HepG2 (cell line): ENCODE results near the gene GRID1. TPM values are rescaled to one million over a fixed set of nuclear protein-coding genes. Genes with fewer than 3 reads are reported as not detected.

Experiments
- ATAC-seq: fragments of 200-7000 bp; cut with Tn5 transposase; 3 replicates; pipeline ENCODE4 v1.9.1; 2020; ENCODE audit warnings: mild to moderate bottlenecking, moderate library complexity
- BruUV-seq: library from RNA; stranded (reverse); fragments of 400-500 nt; replicated peaks from 2 replicates; lab custom pipeline; 2021; lab: Mats Ljungman, UMichigan
- CTCF ChIA-PET: fragments of 300-600 bp; formaldehyde crosslinking; extraction: SDS; loops from one replicate; lab custom pipeline; 2021; ENCODE audit warnings: low total read pairs, inconsistent platforms, low intra/inter-chr PET ratio; lab: Yijun Ruan, JAX
- POLR2A ChIA-PET: fragments of 350-600 bp; sonication (Branson Sonifier 250); formaldehyde crosslinking; loops from one replicate; lab custom pipeline; 2020; ENCODE audit warnings: antibody characterized with exemption, inconsistent platforms; lab: Yijun Ruan, JAX
- DNase-seq: peaks from one replicate; pipeline ENCODE4 v3.0.0-alpha.2; 2015; ENCODE audit warnings: low spot score
- FAIRE-seq: peaks from 3 replicates; lab custom pipeline; 2011; peaks lifted over from hg19 to GRCh38; lab: Jason Lieb, UNC
- H2AFZ ChIP-seq: one replicate; pipeline ENCODE4 v1.6.1; 2011; ENCODE audit warnings: low read length, inconsistent platforms
- H3K27ac ChIP-seq: fragments of 300-600 bp; 3 replicates; pipeline ENCODE4 v1.8.0; 2011; ENCODE audit warnings: mixed run types, mild to moderate bottlenecking, mixed read lengths, low read length, inconsistent platforms; ENCODE audit not compliant: insufficient read depth; ENCODE audit errors: extremely low read length
- H3K27me3 ChIP-seq, 2 experiments: fragments of 200-600 bp in 1 of 2; 2 replicates in 1 of 2; 3 replicates in 1 of 2; pipeline versions ENCODE4 v1.6.0 to v1.8.0; 2011; ENCODE audit warnings: low read length in 2 of 2, mild to moderate bottlenecking in 2 of 2, moderate library complexity in 2 of 2, inconsistent platforms in 1 of 2; ENCODE audit not compliant: insufficient read depth in 2 of 2, control insufficient read depth in 1 of 2
- H3K36me3 ChIP-seq, 2 experiments: fragments of 200-600 bp in 1 of 2; replicated peaks in 1 of 2; 2 replicates in 1 of 2; 3 replicates in 1 of 2; pipeline versions ENCODE4 v1.5.1 to v1.8.0; 2011; ENCODE audit warnings: low read length in 2 of 2, inconsistent platforms in 1 of 2; ENCODE audit not compliant: insufficient read depth in 2 of 2, control insufficient read depth in 1 of 2
- H3K4me1 ChIP-seq: 2 replicates; pipeline ENCODE4 v1.5.1; 2012; ENCODE audit warnings: low read length, inconsistent platforms; ENCODE audit not compliant: insufficient read depth
- H3K4me2 ChIP-seq: 2 replicates; pipeline ENCODE4 v1.6.0; 2011; ENCODE audit warnings: low read depth, low read length, inconsistent platforms
- H3K4me3 ChIP-seq, 3 experiments: fragments of 200-600 bp in 1 of 3; sonication (generic), shearing (Covaris generic) in 1 of 3; replicated peaks in 1 of 3; 2 replicates each; pipeline ENCODE4 v1.5.1; 2011 to 2016; ENCODE audit warnings: low read length in 3 of 3, inconsistent platforms in 2 of 3, low read depth in 2 of 3, mild to moderate bottlenecking in 2 of 3, control low read depth in 1 of 3, mixed read lengths in 1 of 3; ENCODE audit not compliant: insufficient read depth in 1 of 3
- H3K79me2 ChIP-seq: one replicate; pipeline ENCODE4 v1.6.1; 2011; ENCODE audit warnings: low read length, inconsistent platforms; ENCODE audit not compliant: insufficient read depth
- H3K9ac ChIP-seq: 2 replicates; pipeline ENCODE4 v1.6.0; 2011; ENCODE audit warnings: mild to moderate bottlenecking, low read depth, low read length, inconsistent platforms; ENCODE audit not compliant: insufficient read depth
- H3K9me3 ChIP-seq: 2 replicates; pipeline ENCODE4 v1.5.1; 2012; ENCODE audit warnings: mild to moderate bottlenecking, low read length
- H4K20me1 ChIP-seq: 2 replicates; pipeline ENCODE4 v1.6.0; 2011; ENCODE audit warnings: inconsistent platforms, mild to moderate bottlenecking, low read length, moderate library complexity; ENCODE audit not compliant: insufficient read depth
- CHD2 ChIP-seq: IDR thresholded peaks from 2 replicates; pipeline ENCODE4 v1.6.1; 2011; ENCODE audit warnings: low read depth, low read length, improper control_type of control experiment
- DNMT3B ChIP-seq: conservative IDR thresholded peaks from 2 replicates; pipeline ENCODE4 v1.6.1; 2016; ENCODE audit warnings: missing biosample characterization, control low read depth
- ETV5 ChIP-seq: IDR thresholded peaks from 2 replicates; pipeline ENCODE4 v1.6.1; 2018; ENCODE audit warnings: missing biosample characterization, missing genetic modification reagents, inconsistent platforms, borderline replicate concordance
- FOXA1 ChIP-seq, 2 experiments: fragments of 450-650 bp in 1 of 2; sonication (generic) in 1 of 2; formaldehyde crosslinking in 1 of 2; IDR thresholded peaks; 2 replicates each; pipeline versions ENCODE4 v1.4.0 to v1.6.1; 2016 to 2020; ENCODE audit warnings: missing genetic modification reagents in 1 of 2
- SNRNP70 ChIP-seq: fragments of 200-400 bp; formaldehyde crosslinking; IDR thresholded peaks from 2 replicates; pipeline ENCODE4 v1.6.1; 2017; ENCODE audit warnings: mild to moderate bottlenecking, low read depth, low read length, moderate library complexity
- TBL1XR1 ChIP-seq: fragments of 150-350 bp; IDR thresholded peaks from 2 replicates; pipeline ENCODE4 v1.6.1; 2014; ENCODE audit warnings: borderline replicate concordance, low read length; ENCODE audit not compliant: partially characterized antibody
- ZMYM3 ChIP-seq: sonication (generic); formaldehyde crosslinking; IDR thresholded peaks from 2 replicates; pipeline ENCODE4 v1.5.1; 2020; ENCODE audit warnings: mild to moderate bottlenecking, missing genetic modification reagents
- ZNF225 ChIP-seq: sonication (generic); formaldehyde crosslinking; IDR thresholded peaks from 2 replicates; pipeline ENCODE4 v1.4.0; 2020; ENCODE audit warnings: mild to moderate bottlenecking, missing genetic modification reagents
- ZNF367 ChIP-seq: sonication (generic); formaldehyde crosslinking; IDR thresholded peaks from 2 replicates; pipeline ENCODE4 v1.4.0; 2020; ENCODE audit warnings: missing genetic modification reagents, borderline replicate concordance
- ZNF605 ChIP-seq: sonication (generic); formaldehyde crosslinking; IDR thresholded peaks from 2 replicates; pipeline ENCODE4 v1.8.0; 2022; ENCODE audit warnings: mild to moderate bottlenecking, missing genetic modification reagents
- ZNF878 ChIP-seq: sonication (generic); formaldehyde crosslinking; IDR thresholded peaks from 2 replicates; pipeline ENCODE4 v1.8.1; 2023; ENCODE audit warnings: mild to moderate bottlenecking, missing genetic modification reagents, moderate library complexity
- WGBS: methylation state at CpG from one replicate; pipeline ENCODE4 v1.1.6; 2017; ENCODE audit warnings: low lambda C conversion rate; 5-methylcytosine and 5-hydroxymethylcytosine counted together
- in situ Hi-C: cut with HindIII; loops from 2 replicates; pipeline ENCODE4 v1.10.0; 2017; ENCODE audit warnings: low pct_unique_long_range_greater_than_20kb; ENCODE audit not compliant: extremely low pct_ligation_motif_present
- intact Hi-C: fragments of 100-400 bp; cut with micrococcal nuclease; formaldehyde crosslinking; loops from one replicate; pipeline ENCODE4 v1.10.0; 2022; ENCODE audit not compliant: unreplicated experiment
- polyA plus RNA-seq, 8 experiments: library from polyadenylated mRNA; depleted of rRNA in 3 of 8; stranded (reverse) in 7 of 8; unstranded in 1 of 8; fragments of >200 nt; fragmentation: Illumina TruSeq in 4 of 8; extraction: Trizol in 4 of 8; gene quantifications; 2 replicates each; pipeline versions ENCODE4 v1.2.1 to v1.2.3, GENCODE V29; 2011 to 2016; ENCODE audit warnings: low read depth in 4 of 8, missing spikeins in 1 of 8, mixed read lengths in 1 of 8; ENCODE audit not compliant: insufficient read depth in 1 of 8
- total RNA-seq, 5 experiments: library from RNA; depleted of rRNA; stranded (reverse); fragments of >200 nt; fragmentation: Illumina TruSeq; extraction: Trizol; gene quantifications; 2 replicates each; pipeline ENCODE4 v1.2.3, GENCODE V29; 2016; ENCODE audit warnings: low read depth in 1 of 5
- TF ChIP-seq, protein P1 (sequence below): sonication (generic); formaldehyde crosslinking; IDR thresholded peaks from 2 replicates; pipeline ENCODE4 v1.4.0; 2020; ENCODE audit warnings: missing genetic modification reagents

The GRID1 gene
- total and polyA plus RNA-seq, 2 of the 13 experiments (the other 11 are each of a cell fraction or from before 2014, with no cell fraction given) = 0.05 TPM; not detected in 1

DNA sequence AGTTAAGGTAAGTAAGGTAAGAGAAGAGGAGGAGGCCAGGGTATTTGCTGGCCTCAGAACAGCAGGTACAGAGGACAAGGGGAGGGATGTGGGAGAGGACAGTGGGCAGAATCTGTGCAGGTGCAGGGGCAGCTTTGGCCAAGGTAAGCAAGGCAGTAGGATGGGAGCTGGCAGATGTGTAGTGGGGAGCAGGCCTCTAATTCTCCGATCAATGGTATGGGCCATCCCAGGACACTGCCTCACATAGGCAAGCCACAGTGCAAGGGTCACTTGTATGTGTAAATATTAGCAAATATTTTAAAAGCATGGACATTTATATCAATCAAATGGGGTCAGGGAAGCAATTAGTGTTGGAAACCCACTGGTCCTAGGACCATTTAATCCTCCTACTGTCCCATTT is 373.5 kb downstream of the GRID1 start:
- FAIRE-seq (no peak), DNase-seq (no peak), ATAC-seq (no peak; the same call in 2 of the 3 replicates)
- ChIA-PET POLR2A (no interaction called here), CTCF (no interaction called here)
- BruUV-seq = no TSS peak
- no peaks in the 10 kb centered on the region for H3K36me3 ChIP-seq
- H3K27ac ChIP-seq = no peak overlapping the region
- intact Hi-C loops = no loop called here
- no peak overlapping the region for H3K4me2 ChIP-seq
- H4K20me1 ChIP-seq = no peaks in the 10 kb centered on the region
- H3K9ac ChIP-seq = no peak overlapping the region
- H2AFZ ChIP-seq = no peak overlapping the region
- H3K4me3 ChIP-seq = no peak overlapping the region
- no peaks in the 10 kb centered on the region for H3K9me3 ChIP-seq
- H3K79me2 ChIP-seq = no peaks in the 10 kb centered on the region
- in situ Hi-C loops = no loop called here
- no peak for TF ChIP-seq ETV5 (CRISPR knock-in tag)
- TF ChIP-seq ZNF605 = no peak
- no peak for TF ChIP-seq DNMT3B
- no peak for TF ChIP-seq ZNF367 (CRISPR knock-in tag)
- TF ChIP-seq ZNF225 (CRISPR knock-in tag) = no peak
- TF ChIP-seq TBL1XR1 = no peak
- TF ChIP-seq FOXA1 (IDR thresholded peaks at IDR 0.05) = no peak
- no peak for TF ChIP-seq FOXA1 (CRISPR knock-in tag; IDR thresholded peaks at IDR 0.05)
- no peak for TF ChIP-seq ZMYM3 (CRISPR knock-in tag)
- no peak for TF ChIP-seq CHD2
- TF ChIP-seq SNRNP70 = no peak
- TF ChIP-seq, protein P1, sequence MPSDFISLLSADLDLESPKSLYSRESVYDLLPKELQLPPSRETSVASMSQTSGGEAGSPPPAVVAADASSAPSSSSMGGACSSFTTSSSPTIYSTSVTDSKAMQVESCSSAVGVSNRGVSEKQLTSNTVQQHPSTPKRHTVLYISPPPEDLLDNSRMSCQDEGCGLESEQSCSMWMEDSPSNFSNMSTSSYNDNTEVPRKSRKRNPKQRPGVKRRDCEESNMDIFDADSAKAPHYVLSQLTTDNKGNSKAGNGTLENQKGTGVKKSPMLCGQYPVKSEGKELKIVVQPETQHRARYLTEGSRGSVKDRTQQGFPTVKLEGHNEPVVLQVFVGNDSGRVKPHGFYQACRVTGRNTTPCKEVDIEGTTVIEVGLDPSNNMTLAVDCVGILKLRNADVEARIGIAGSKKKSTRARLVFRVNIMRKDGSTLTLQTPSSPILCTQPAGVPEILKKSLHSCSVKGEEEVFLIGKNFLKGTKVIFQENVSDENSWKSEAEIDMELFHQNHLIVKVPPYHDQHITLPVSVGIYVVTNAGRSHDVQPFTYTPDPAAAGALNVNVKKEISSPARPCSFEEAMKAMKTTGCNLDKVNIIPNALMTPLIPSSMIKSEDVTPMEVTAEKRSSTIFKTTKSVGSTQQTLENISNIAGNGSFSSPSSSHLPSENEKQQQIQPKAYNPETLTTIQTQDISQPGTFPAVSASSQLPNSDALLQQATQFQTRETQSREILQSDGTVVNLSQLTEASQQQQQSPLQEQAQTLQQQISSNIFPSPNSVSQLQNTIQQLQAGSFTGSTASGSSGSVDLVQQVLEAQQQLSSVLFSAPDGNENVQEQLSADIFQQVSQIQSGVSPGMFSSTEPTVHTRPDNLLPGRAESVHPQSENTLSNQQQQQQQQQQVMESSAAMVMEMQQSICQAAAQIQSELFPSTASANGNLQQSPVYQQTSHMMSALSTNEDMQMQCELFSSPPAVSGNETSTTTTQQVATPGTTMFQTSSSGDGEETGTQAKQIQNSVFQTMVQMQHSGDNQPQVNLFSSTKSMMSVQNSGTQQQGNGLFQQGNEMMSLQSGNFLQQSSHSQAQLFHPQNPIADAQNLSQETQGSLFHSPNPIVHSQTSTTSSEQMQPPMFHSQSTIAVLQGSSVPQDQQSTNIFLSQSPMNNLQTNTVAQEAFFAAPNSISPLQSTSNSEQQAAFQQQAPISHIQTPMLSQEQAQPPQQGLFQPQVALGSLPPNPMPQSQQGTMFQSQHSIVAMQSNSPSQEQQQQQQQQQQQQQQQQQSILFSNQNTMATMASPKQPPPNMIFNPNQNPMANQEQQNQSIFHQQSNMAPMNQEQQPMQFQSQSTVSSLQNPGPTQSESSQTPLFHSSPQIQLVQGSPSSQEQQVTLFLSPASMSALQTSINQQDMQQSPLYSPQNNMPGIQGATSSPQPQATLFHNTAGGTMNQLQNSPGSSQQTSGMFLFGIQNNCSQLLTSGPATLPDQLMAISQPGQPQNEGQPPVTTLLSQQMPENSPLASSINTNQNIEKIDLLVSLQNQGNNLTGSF (CRISPR knock-in tag) = no peak
- no peak for TF ChIP-seq ZNF878 (CRISPR knock-in tag)
- TF ChIP-seq, all 625 proteins: peak for 0
- Histone ChIP-seq H3K4me1 (no peaks in the 10 kb centered on the region), H3K27me3 (no peaks in the 10 kb centered on the region)
- 40% methylated on average over 1 of the region's 1 CpG for WGBS
